ENCODE measurements around the gene WDR27. TPM values are rescaled to one million over a fixed set of nuclear protein-coding genes. Genes with fewer than 3 reads are reported as not detected.

WDR27 gene
- total RNA-seq, 3 donors from 2014 or later, result 21.3 to 68.6 (median 56.4) TPM

DNA sequence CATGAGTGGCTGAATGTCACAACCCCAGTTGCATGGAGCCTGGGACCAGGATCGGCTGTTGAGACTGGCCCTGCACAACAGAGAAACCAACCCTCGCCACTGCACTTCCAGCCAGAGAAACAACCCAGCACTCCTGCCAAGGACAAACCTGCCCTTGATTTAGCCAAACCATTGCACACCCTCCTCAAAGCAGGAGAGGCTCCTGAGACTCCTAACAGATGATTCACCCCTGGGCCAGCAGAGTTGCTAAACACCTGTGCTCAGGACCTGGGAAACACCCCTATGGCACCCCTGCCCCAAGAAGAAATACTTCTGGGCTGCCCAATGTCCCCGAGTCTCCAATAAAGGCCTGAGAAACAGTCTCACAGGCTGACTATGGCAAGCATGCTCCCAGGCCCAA lies 17.8 kb downstream of the WDR27 start:
- Histone ChIP-seq H3K36me3 (peaks cover 12% of the 10 kb centered on the region), H3K27me3 (no peaks in the 10 kb centered on the region), H3K9me3 (peaks cover 8 to 25% of the 10 kb centered on the region in 2 donors), H3K4me1 (no peaks in the 10 kb centered on the region), H3K4me3 (no peak overlapping the region), H3K27ac (no peak overlapping the region)
- no peak for DNase-seq (ENCODE audit: low spot score in 2 of 2)
- intact Hi-C loops (cut with DNase I; ENCODE audit: low total_unique reads), result no loop called here
- TF ChIP-seq, protein P1, sequence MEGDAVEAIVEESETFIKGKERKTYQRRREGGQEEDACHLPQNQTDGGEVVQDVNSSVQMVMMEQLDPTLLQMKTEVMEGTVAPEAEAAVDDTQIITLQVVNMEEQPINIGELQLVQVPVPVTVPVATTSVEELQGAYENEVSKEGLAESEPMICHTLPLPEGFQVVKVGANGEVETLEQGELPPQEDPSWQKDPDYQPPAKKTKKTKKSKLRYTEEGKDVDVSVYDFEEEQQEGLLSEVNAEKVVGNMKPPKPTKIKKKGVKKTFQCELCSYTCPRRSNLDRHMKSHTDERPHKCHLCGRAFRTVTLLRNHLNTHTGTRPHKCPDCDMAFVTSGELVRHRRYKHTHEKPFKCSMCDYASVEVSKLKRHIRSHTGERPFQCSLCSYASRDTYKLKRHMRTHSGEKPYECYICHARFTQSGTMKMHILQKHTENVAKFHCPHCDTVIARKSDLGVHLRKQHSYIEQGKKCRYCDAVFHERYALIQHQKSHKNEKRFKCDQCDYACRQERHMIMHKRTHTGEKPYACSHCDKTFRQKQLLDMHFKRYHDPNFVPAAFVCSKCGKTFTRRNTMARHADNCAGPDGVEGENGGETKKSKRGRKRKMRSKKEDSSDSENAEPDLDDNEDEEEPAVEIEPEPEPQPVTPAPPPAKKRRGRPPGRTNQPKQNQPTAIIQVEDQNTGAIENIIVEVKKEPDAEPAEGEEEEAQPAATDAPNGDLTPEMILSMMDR (IDR thresholded peaks at IDR 0.05), result no peak
- TF ChIP-seq POLR2AphosphoS5 (IDR thresholded peaks at IDR 0.05) (no peak), POLR2A (IDR thresholded peaks at IDR 0.05) (no peak)

DNA sequence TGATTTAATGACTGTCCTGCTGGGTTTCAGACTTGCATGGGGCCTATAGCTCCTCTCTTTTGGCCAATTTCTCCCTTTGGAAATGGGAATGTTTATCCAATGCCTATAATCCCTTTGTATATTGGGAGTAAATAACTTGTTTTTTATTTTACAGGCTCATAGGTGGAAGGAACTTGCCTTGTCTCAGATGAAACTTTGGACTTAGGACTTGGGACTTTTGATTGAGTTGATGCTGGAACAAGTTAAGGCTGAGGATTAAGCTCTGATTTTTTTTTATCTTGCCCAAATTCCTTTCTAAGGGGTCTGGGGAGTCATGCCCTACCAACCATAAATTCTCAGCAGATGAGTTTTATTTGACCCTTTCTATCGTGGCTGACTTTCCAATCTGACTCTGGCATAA lies 23.5 kb downstream of the WDR27 start:
- DNase-seq (ENCODE audit: low spot score in 2 of 2), result no peak
- H3K27ac ChIP-seq, result no peak overlapping the region
- intact Hi-C loops (cut with DNase I; ENCODE audit: low total_unique reads), result no loop called here
- no peak overlapping the region for H3K4me3 ChIP-seq
- H3K27me3 ChIP-seq, result no peaks in the 10 kb centered on the region
- TF ChIP-seq POLR2A (IDR thresholded peaks at IDR 0.05) (no peak), POLR2AphosphoS5 (IDR thresholded peaks at IDR 0.05) (no peak)
- TF ChIP-seq, protein P1 (IDR thresholded peaks at IDR 0.05), result no peak
- no peaks in the 10 kb centered on the region for H3K4me1 ChIP-seq
- no peaks in the 10 kb centered on the region for H3K9me3 ChIP-seq
- H3K36me3 ChIP-seq, result no peaks in the 10 kb centered on the region

DNA sequence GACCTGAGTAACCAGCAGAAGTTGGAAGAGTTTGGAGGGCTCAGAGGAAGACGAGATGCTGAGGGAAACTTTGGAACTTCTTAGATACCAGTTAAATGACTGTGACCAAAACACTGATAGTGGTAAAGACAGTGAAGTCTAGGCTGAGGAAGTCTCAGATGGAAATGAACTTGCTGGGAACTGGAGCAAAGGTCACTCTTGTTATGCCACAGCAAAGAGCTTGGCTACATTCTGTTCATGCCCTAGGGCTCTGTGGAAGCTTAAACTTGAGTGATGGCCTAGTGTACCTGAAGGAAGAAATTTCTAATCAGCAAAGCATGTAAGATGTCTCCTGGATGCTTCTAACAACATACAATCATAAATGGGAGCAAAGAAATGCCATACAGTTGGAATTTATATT lies 24.7 kb downstream of the WDR27 start:
- H3K27ac ChIP-seq, result no peak overlapping the region
- TF ChIP-seq, protein P1 (IDR thresholded peaks at IDR 0.05), result no peak
- TF ChIP-seq POLR2A (IDR thresholded peaks at IDR 0.05) (no peak), POLR2AphosphoS5 (IDR thresholded peaks at IDR 0.05) (no peak)
- no peaks in the 10 kb centered on the region for H3K27me3 ChIP-seq
- no peaks in the 10 kb centered on the region for H3K4me1 ChIP-seq
- intact Hi-C loops (cut with DNase I; ENCODE audit: low total_unique reads), result no loop called here
- no peaks in the 10 kb centered on the region for H3K36me3 ChIP-seq
- no peak for DNase-seq (ENCODE audit: low spot score in 2 of 2)
- H3K9me3 ChIP-seq, result no peaks in the 10 kb centered on the region
- no peak overlapping the region for H3K4me3 ChIP-seq

DNA sequence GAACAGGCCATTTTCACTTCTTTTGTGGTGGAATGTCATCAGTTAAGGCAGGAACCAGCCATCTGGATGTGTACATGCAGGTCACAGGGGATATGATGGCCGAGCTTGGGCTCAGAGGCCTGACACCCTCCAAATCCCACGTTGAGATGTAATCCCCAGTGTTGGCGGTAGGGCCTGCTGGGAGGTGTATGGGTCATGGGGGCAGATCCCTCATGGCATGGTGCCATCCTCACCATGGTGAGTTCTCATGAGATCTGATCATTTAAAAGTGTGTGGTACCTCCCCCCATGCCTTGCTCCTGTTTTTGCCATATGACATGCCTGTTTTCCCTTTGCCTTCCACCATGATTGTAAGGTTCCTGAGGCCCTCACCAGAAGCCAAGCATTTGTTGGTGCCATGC lies 26.8 kb downstream of the WDR27 start:
- intact Hi-C loops (cut with DNase I; ENCODE audit: low total_unique reads), result no loop called here
- TF ChIP-seq, protein P1 (IDR thresholded peaks at IDR 0.05), result no peak
- TF ChIP-seq POLR2A (IDR thresholded peaks at IDR 0.05), result no peak
- Histone ChIP-seq H3K27me3 (no peaks in the 10 kb centered on the region), H3K4me1 (no peaks in the 10 kb centered on the region), H3K9me3 (no peaks in the 10 kb centered on the region), H3K36me3 (no peaks in the 10 kb centered on the region), H3K27ac (no peak overlapping the region), H3K4me3 (no peak overlapping the region)
- no peak for DNase-seq (ENCODE audit: low spot score in 2 of 2)

DNA sequence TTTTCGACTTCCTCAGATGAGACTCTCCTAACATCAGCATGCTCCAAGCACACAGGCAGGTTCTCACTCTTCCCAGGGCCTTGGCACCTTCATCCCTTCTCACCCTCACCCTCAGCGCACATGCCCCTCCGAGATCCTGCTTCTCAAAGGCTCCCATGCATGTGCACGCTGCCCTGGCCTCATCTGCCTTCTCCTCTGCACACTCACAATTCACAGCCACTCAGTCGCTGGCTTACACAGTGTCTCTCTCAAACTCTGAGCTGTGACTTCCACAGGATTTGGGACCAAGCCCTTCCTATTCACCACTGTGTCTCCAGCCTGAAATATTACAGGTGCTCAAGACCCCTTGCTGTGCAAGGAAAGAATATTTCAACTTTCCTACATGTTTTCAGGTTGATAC lies 30.3 kb downstream of the WDR27 start:
- H3K36me3 ChIP-seq, result no peaks in the 10 kb centered on the region

More for the DNA sequence above, 30.3 kb downstream of the WDR27 start:
- TF ChIP-seq POLR2AphosphoS5 (IDR thresholded peaks at IDR 0.05), result no peak
- no peak for TF ChIP-seq POLR2A (IDR thresholded peaks at IDR 0.05)
- TF ChIP-seq, protein P1 (IDR thresholded peaks at IDR 0.05), result no peak
- Histone ChIP-seq H3K9me3 (no peaks in the 10 kb centered on the region), H3K4me3 (no peak overlapping the region), H3K27ac (no peak overlapping the region), H3K27me3 (no peaks in the 10 kb centered on the region), H3K4me1 (no peaks in the 10 kb centered on the region)
- intact Hi-C loops (cut with DNase I; ENCODE audit: low total_unique reads), result no loop called here
- no peak for DNase-seq (ENCODE audit: low spot score in 2 of 2)

Data from breast epithelium (tissue), 4 donors.